ENCODE results near the gene HBG1. TPM values are rescaled to one million over a fixed set of nuclear protein-coding genes. Genes with fewer than 3 reads are reported as not detected.

Gene HBG1
- polyA plus RNA-seq, 1 donor (not counting 4 experiments of a cell fraction or from before 2014, with no cell fraction given), result 0.30 TPM

DNA sequence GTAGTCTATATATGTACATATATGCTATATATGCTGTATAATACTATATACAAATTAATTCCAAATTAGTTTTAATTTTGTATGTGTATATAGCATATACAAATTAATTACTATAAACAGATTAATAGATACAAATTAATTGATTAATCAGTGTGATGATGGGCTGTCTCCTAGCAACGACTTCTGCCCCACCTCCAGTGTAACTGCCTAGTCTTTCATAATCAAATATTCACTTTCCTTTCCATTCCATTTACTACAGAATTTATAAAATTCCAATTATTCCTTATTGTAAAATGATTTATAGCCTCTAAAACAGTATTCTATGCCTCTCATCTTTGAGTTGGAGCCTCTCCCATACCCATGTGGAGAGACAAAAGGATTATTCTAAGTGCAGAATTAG lies 16.4 kb downstream of the HBG1 start:
- dilution Hi-C loops (cut with MboI; ENCODE audit: extremely low pct_ligation_motif_present, low sequenced_read_pairs), result no loop called here
- H3K9me1 ChIP-seq (ENCODE audit: control insufficient read depth, extremely low read depth, insufficient read depth, low read length), result no peaks in the 10 kb centered on the region
- no peaks in the 10 kb centered on the region for H4K20me1 ChIP-seq (ENCODE audit: control insufficient read depth, extremely low read depth, insufficient read depth, low read length)
- FAIRE-seq (no peak), DNase-seq (ENCODE audit: low read depth, low spot score) (no peak)
- no peak overlapping the region for H3K4me3 ChIP-seq (ENCODE audit: control insufficient read depth in 2 of 3, extremely low read depth in 1 of 3, insufficient read depth in 2 of 3, low read depth in 1 of 3, low read length in 3 of 3)
- no peaks in the 10 kb centered on the region for H3K4me1 ChIP-seq (ENCODE audit: control insufficient read depth, extremely low read depth, insufficient read depth, low read length)
- no peak overlapping the region for H3K27ac ChIP-seq (ENCODE audit: control insufficient read depth, insufficient read depth, low read length)
- no peak overlapping the region for H3K4me2 ChIP-seq (ENCODE audit: control insufficient read depth, extremely low read depth, insufficient read depth, low read depth, low read length)
- H3K27me3 ChIP-seq (ENCODE audit: control insufficient read depth, extremely low read depth, insufficient read depth, low read length), result no peaks in the 10 kb centered on the region
- no peaks in the 10 kb centered on the region for H3K79me2 ChIP-seq (ENCODE audit: control insufficient read depth, insufficient read depth, low read length)
- H2AFZ ChIP-seq (ENCODE audit: control insufficient read depth, low read length), result no peak overlapping the region
- H3K9ac ChIP-seq (ENCODE audit: control insufficient read depth, extremely low read depth, insufficient read depth, low read length), result no peak overlapping the region
- H3K36me3 ChIP-seq (ENCODE audit: control insufficient read depth in 2 of 2, extremely low read depth in 1 of 2, insufficient read depth in 2 of 2, low read length in 2 of 2), result no peaks in the 10 kb centered on the region
- TF ChIP-seq, protein P1, sequence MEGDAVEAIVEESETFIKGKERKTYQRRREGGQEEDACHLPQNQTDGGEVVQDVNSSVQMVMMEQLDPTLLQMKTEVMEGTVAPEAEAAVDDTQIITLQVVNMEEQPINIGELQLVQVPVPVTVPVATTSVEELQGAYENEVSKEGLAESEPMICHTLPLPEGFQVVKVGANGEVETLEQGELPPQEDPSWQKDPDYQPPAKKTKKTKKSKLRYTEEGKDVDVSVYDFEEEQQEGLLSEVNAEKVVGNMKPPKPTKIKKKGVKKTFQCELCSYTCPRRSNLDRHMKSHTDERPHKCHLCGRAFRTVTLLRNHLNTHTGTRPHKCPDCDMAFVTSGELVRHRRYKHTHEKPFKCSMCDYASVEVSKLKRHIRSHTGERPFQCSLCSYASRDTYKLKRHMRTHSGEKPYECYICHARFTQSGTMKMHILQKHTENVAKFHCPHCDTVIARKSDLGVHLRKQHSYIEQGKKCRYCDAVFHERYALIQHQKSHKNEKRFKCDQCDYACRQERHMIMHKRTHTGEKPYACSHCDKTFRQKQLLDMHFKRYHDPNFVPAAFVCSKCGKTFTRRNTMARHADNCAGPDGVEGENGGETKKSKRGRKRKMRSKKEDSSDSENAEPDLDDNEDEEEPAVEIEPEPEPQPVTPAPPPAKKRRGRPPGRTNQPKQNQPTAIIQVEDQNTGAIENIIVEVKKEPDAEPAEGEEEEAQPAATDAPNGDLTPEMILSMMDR (optimal IDR thresholded peaks at IDR 0.05 in 1 of 3, IDR thresholded peaks at IDR 0.05 in 1 of 3, conservative IDR thresholded peaks at IDR 0.05 in 1 of 3; ENCODE audit: extremely low read depth in 1 of 3, insufficient read depth in 2 of 3, low read length in 3 of 3), result no peak
- TF ChIP-seq EZH2 (IDR thresholded peaks at IDR 0.05; ENCODE audit: low read length), result no peak
- no peaks in the 10 kb centered on the region for H3K9me3 ChIP-seq (ENCODE audit: control insufficient read depth, low read depth, low read length)

DNA sequence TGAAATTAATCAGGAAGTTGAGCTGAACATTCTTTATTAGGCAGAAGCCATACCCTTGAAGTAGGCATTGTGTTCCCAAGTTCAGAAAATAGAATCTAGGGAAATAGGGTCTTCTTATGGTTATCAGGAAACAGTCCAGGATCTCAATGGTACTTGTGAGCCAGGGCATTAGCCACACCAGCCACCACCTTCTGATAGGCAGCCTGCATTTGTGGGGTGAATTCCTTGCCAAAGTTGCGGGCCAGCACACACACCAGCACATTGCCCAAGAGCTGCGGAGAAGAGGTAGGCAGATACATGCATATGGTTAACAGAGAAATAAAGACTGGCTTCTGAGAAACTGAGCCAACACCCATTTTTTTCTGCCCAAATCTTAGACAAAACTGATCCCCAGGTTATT lies 16.8 kb downstream of the HBG1 start:
- H3K9me3 ChIP-seq (ENCODE audit: control insufficient read depth, low read depth, low read length), result no peaks in the 10 kb centered on the region
- no peak for FAIRE-seq
- H3K27me3 ChIP-seq (ENCODE audit: control insufficient read depth, extremely low read depth, insufficient read depth, low read length), result no peaks in the 10 kb centered on the region
- H3K4me2 ChIP-seq (ENCODE audit: control insufficient read depth, extremely low read depth, insufficient read depth, low read depth, low read length), result no peak overlapping the region
- no peak overlapping the region for H3K27ac ChIP-seq (ENCODE audit: control insufficient read depth, insufficient read depth, low read length)
- no peaks in the 10 kb centered on the region for H3K36me3 ChIP-seq (ENCODE audit: control insufficient read depth in 2 of 2, extremely low read depth in 1 of 2, insufficient read depth in 2 of 2, low read length in 2 of 2)
- dilution Hi-C loops (cut with MboI; ENCODE audit: extremely low pct_ligation_motif_present, low sequenced_read_pairs), result no loop called here
- no peak overlapping the region for H3K4me3 ChIP-seq (ENCODE audit: control insufficient read depth in 2 of 3, extremely low read depth in 1 of 3, insufficient read depth in 2 of 3, low read depth in 1 of 3, low read length in 3 of 3)
- H2AFZ ChIP-seq (ENCODE audit: control insufficient read depth, low read length), result no peak overlapping the region
- no peak for DNase-seq (ENCODE audit: low read depth, low spot score)
- H4K20me1 ChIP-seq (ENCODE audit: control insufficient read depth, extremely low read depth, insufficient read depth, low read length), result no peaks in the 10 kb centered on the region
- H3K9me1 ChIP-seq (ENCODE audit: control insufficient read depth, extremely low read depth, insufficient read depth, low read length), result no peaks in the 10 kb centered on the region
- no peaks in the 10 kb centered on the region for H3K79me2 ChIP-seq (ENCODE audit: control insufficient read depth, insufficient read depth, low read length)
- no peaks in the 10 kb centered on the region for H3K4me1 ChIP-seq (ENCODE audit: control insufficient read depth, extremely low read depth, insufficient read depth, low read length)
- H3K9ac ChIP-seq (ENCODE audit: control insufficient read depth, extremely low read depth, insufficient read depth, low read length), result no peak overlapping the region
- TF ChIP-seq, protein P1 (optimal IDR thresholded peaks at IDR 0.05 in 1 of 3, IDR thresholded peaks at IDR 0.05 in 1 of 3, conservative IDR thresholded peaks at IDR 0.05 in 1 of 3; ENCODE audit: extremely low read depth in 1 of 3, insufficient read depth in 2 of 3, low read length in 3 of 3), result no peak
- no peak for TF ChIP-seq EZH2 (IDR thresholded peaks at IDR 0.05; ENCODE audit: low read length)
